CD4-positive, alpha-beta T cell treated with Interferon alpha-2 for 1 hour (primary cell): ENCODE results near the gene ELOA.
"Not testable (repeated sequence)": the region's sequence is repeated elsewhere in the genome, so short reads cannot be mapped to it uniquely, and the experiment has no call there.

ENCODE experiments used
- DNase-seq, 2 donors: peaks; one replicate each; pipeline ENCODE4 v3.0.0-alpha.2; 2020 to 2022

Gene ELOA

GRCh38 chr1:23743287-23744152 lies at the start of gene ELOA:
Gene ELOA, plus strand, starts transcription at chr1:23743471. Its CDS starts 33 bp downstream, at chr1:23743504.
- peak; percentile 66 to 80 for DNase-seq

GRCh38 chr1:23693599-23693998 lies 49.7 kb upstream of the ELOA start:
- DNase-seq = no peak

- no peak for DNase-seq
These were observed 48.9 kb upstream of the ELOA start for GRCh38 chr1:23694371-23694770.

GRCh38 chr1:23695667-23696066 lies 47.6 kb upstream of the ELOA start:
- DNase-seq = no peak

GRCh38 chr1:23696335-23696989 lies 46.8 kb upstream of the ELOA start:
- DNase-seq = no peak

GRCh38 chr1:23698466-23698865 lies 44.8 kb upstream of the ELOA start:
- DNase-seq = no peak

- no peak for DNase-seq
These were observed 43.7 kb upstream of the ELOA start for GRCh38 chr1:23699280-23700179.

- no peak for DNase-seq
These were observed 42.0 kb upstream of the ELOA start for GRCh38 chr1:23701310-23701709.

GRCh38 chr1:23701996-23702395 lies 41.3 kb upstream of the ELOA start:
- no peak for DNase-seq

GRCh38 chr1:23704834-23705495 lies 38.3 kb upstream of the ELOA start:
- DNase-seq = no peak

GRCh38 chr1:23709229-23709628 lies 34.0 kb upstream of the ELOA start:
- no peak for DNase-seq

GRCh38 chr1:23718482-23718881 lies 24.8 kb upstream of the ELOA start:
- no peak for DNase-seq

GRCh38 chr1:23719162-23719820 lies 24.0 kb upstream of the ELOA start:
- DNase-seq = no peak

- DNase-seq = peak in 1 of 2 donors; percentile 27
These were observed 22.8 kb upstream of the ELOA start for GRCh38 chr1:23720256-23720995.

- DNase-seq = no peak
These were observed 20.6 kb upstream of the ELOA start for GRCh38 chr1:23722652-23723051.

- DNase-seq = no peak
These were observed 16.6 kb upstream of the ELOA start for GRCh38 chr1:23726686-23727085.

- peak in 1 of 2 donors; percentile 22 for DNase-seq
These were observed 15.9 kb upstream of the ELOA start for GRCh38 chr1:23727362-23727811.

- DNase-seq = no peak
These were observed 10.7 kb upstream of the ELOA start for GRCh38 chr1:23732363-23733224.

- DNase-seq = not testable (repeated sequence)
These were observed 10.0 kb upstream of the ELOA start for GRCh38 chr1:23733281-23733680.
